Measurements from ENCODE around the gene MCOLN1. TPM values are rescaled to one million over a fixed set of nuclear protein-coding genes. Genes with fewer than 3 reads are reported as not detected.

The MCOLN1 gene
- total and polyA plus RNA-seq, 11 donors, result 12.1 to 49.7 (median 21.0) TPM

Other genes with a start within 250 kb of the MCOLN1 start
- gene INSR, start 228.2 kb upstream of the MCOLN1 start, total RNA-seq, result 100 to 1,000 TPM in 5 of 9 donors, 10 to 100 TPM in 4; 73.7 to 221 (median 103) TPM
- gene INSR, start 228.2 kb upstream of the MCOLN1 start, polyA plus RNA-seq, result 10 to 100 TPM; 28.7 to 40.5 TPM
- gene ARHGEF18, start 173.7 kb upstream of the MCOLN1 start, total RNA-seq, result 10 to 100 TPM in 3 of 9 donors, 1 to 10 TPM in 6; 6.5 to 15.1 (median 9.1) TPM
- gene ARHGEF18, start 173.7 kb upstream of the MCOLN1 start, polyA plus RNA-seq, result 10 to 100 TPM in 1 of 2 donors, 1 to 10 TPM in 1; 4.1 to 13.3 TPM
- gene PEX11G, start 33.6 kb upstream of the MCOLN1 start, total RNA-seq, result 1 to 10 TPM in 8 of 9 donors, under 1 TPM in 1; 0.93 to 2.9 (median 1.5) TPM
- gene PEX11G, start 33.6 kb upstream of the MCOLN1 start, polyA plus RNA-seq, result 1 to 10 TPM in 1 of 2 donors, under 1 TPM in 1; 0.55 to 3.4 TPM
- 100 to 1,000 TPM in 1 of 9 donors, 10 to 100 TPM in 8; 62.8 to 128 (median 74.4) TPM for gene ZNF358, start 6.5 kb upstream of the MCOLN1 start, total RNA-seq
- gene ZNF358, start 6.5 kb upstream of the MCOLN1 start, polyA plus RNA-seq, result 100 to 1,000 TPM in 1 of 2 donors, 10 to 100 TPM in 1; 49.3 to 159 TPM
- 100 to 1,000 TPM in 1 of 9 donors, 10 to 100 TPM in 8; 41.4 to 105 (median 49.9) TPM for gene PNPLA6, start 13.1 kb downstream of the MCOLN1 start, total RNA-seq
- gene PNPLA6, start 13.1 kb downstream of the MCOLN1 start, polyA plus RNA-seq, result 10 to 100 TPM; 35.6 to 51.1 TPM
- gene CAMSAP3, start 73.2 kb downstream of the MCOLN1 start, total RNA-seq, result 1 to 10 TPM in 3 of 9 donors, under 1 TPM in 6; 0.25 to 3.7 (median 0.83) TPM
- under 1 TPM; 0.04 to 0.34 TPM for gene CAMSAP3, start 73.2 kb downstream of the MCOLN1 start, polyA plus RNA-seq
- gene XAB2, start 106.9 kb downstream of the MCOLN1 start, total RNA-seq, result 10 to 100 TPM; 16.3 to 36.2 (median 23.6) TPM
- gene XAB2, start 106.9 kb downstream of the MCOLN1 start, polyA plus RNA-seq, result 10 to 100 TPM; 19.9 to 25.0 TPM
- 100 to 1,000 TPM in 7 of 9 donors, 10 to 100 TPM in 2; 22.3 to 185 (median 136) TPM for gene PET100, start 107.2 kb downstream of the MCOLN1 start, total RNA-seq
- 100 to 1,000 TPM in 1 of 2 donors, 10 to 100 TPM in 1; 55.4 to 405 TPM for gene PET100, start 107.2 kb downstream of the MCOLN1 start, polyA plus RNA-seq
- gene PCP2, start 111.1 kb downstream of the MCOLN1 start, total RNA-seq, result 1 to 10 TPM in 7 of 9 donors, under 1 TPM in 2; 0.54 to 3.0 (median 1.3) TPM
- gene PCP2, start 111.1 kb downstream of the MCOLN1 start, polyA plus RNA-seq, result under 1 TPM; 0.62 to 0.65 TPM
- gene STXBP2, start 114.5 kb downstream of the MCOLN1 start, total RNA-seq, result 10 to 100 TPM in 2 of 9 donors, 1 to 10 TPM in 7; 1.2 to 46.7 (median 4.7) TPM
- 1 to 10 TPM; 4.2 to 6.7 TPM for gene STXBP2, start 114.5 kb downstream of the MCOLN1 start, polyA plus RNA-seq
- 1 to 10 TPM in 1 of 9 donors, not detected in 8; 2.6 TPM for gene RETN, start 146.4 kb downstream of the MCOLN1 start, total RNA-seq
- 1 to 10 TPM; 4.8 to 9.2 TPM for gene RETN, start 146.4 kb downstream of the MCOLN1 start, polyA plus RNA-seq
- 1 to 10 TPM in 1 of 9 donors, under 1 TPM in 5, not detected in 3; 0.16 to 1.4 (median 0.54) TPM for gene MCEMP1, start 154.5 kb downstream of the MCOLN1 start, total RNA-seq
- 1 to 10 TPM in 1 of 2 donors, under 1 TPM in 1; 0.34 to 1.1 TPM for gene MCEMP1, start 154.5 kb downstream of the MCOLN1 start, polyA plus RNA-seq
- 100 to 1,000 TPM in 4 of 9 donors, 10 to 100 TPM in 5; 65.9 to 124 (median 96.9) TPM for gene TRAPPC5, start 158.2 kb downstream of the MCOLN1 start, total RNA-seq
- 100 to 1,000 TPM in 1 of 2 donors, 10 to 100 TPM in 1; 60.1 to 170 TPM for gene TRAPPC5, start 158.2 kb downstream of the MCOLN1 start, polyA plus RNA-seq
- gene FCER2, start 179.5 kb downstream of the MCOLN1 start, total RNA-seq, result 1 to 10 TPM in 1 of 9 donors, under 1 TPM in 2, not detected in 6; 0.23 to 1.5 (median 0.54) TPM
- gene FCER2, start 179.5 kb downstream of the MCOLN1 start, polyA plus RNA-seq, result under 1 TPM; 0.06 to 0.15 TPM
- 1 to 10 TPM in 4 of 9 donors, under 1 TPM in 4, not detected in 1; 0.29 to 6.4 (median 1.1) TPM for gene CLEC4G, start 209.5 kb downstream of the MCOLN1 start, total RNA-seq
- gene CLEC4G, start 209.5 kb downstream of the MCOLN1 start, polyA plus RNA-seq, result under 1 TPM; 0.22 to 0.38 TPM
- gene CD209, start 224.9 kb downstream of the MCOLN1 start, total RNA-seq, result 10 to 100 TPM in 2 of 9 donors, 1 to 10 TPM in 7; 1.3 to 56.2 (median 5.4) TPM
- under 1 TPM; 0.53 to 0.75 TPM for gene CD209, start 224.9 kb downstream of the MCOLN1 start, polyA plus RNA-seq
- not detected for gene CLEC4M, start 240.6 kb downstream of the MCOLN1 start, total RNA-seq
- not detected for gene CLEC4M, start 240.6 kb downstream of the MCOLN1 start, polyA plus RNA-seq